HG03457 (cell line): Measurements from ENCODE around the gene SAE1.
"Not testable (repeated sequence)": the region's sequence is repeated elsewhere in the genome, so short reads cannot be mapped to it uniquely, and the experiment has no call there.

Experiments used
- ATAC-seq: cut with Tn5 transposase; IDR thresholded peaks from one replicate; pipeline ENCODE4 v1.9.1; 2021; ENCODE audit warnings: moderate number of reproducible peaks; ENCODE audit not compliant: unreplicated experiment

SAE1 gene

GRCh38 chr19:47236072-47236675 lies 105.5 kb downstream of the SAE1 start:
- ATAC-seq = no peak

- no peak for ATAC-seq
Observed at GRCh38 chr19:47239152-47239551, 108.5 kb downstream of the SAE1 start.

DNA sequence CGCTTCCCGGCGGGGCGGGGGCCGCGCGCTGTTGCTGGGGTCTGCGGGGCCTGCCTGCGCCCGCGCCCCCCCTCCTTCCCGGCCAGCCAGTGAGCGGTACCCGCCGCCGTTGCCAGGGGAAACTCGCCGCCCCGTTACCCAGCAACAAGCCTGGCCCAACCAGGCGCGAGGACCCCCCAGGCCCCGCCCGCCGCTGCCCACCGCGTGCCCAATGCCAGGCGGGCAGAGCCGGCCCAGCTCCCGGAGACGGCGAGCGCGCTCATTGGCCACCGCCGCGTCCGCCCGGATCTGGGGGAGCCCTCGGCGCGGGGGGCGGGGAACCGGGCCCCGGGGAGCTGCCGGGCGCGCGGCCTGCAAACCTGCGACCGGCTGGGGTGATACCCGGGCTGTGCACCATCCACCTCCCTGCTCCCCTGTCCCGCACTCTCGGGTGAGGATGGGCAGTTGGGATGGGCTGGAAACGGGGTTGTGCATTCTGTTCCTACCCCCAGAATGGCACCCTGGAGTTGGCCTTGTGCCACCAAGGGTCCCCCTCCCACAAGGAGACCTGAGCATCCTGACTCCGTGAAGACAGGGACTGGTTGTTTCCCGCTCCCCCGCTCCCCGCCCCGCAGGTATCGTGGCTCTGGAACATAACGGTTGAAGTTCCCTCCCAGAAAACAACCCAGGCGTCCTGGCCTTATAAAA lies 109.1 kb downstream of the SAE1 start:
- no peak for ATAC-seq

DNA sequence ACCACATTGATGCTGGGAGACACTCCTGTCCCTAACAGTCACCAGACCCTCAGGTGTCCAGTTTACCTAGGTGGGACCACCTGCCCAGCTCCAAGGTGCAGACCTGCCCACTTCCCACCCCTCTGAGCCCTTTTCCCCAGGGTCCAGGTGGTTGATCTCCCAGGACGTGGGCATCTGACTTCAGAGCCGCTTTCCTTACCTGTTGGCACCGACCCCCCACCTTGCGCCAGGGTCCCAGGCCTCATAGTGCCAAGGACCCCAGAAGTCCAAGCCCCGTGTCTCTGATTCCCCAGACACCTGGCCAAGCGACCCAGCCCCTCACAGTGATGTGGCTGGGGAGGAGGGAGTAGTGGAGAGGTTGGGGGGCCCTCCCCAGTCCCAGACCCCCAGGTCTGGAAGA lies 109.9 kb downstream of the SAE1 start:
- no peak for ATAC-seq

- ATAC-seq = no peak
Observed at GRCh38 chr19:47240996-47241918, 110.6 kb downstream of the SAE1 start.

DNA sequence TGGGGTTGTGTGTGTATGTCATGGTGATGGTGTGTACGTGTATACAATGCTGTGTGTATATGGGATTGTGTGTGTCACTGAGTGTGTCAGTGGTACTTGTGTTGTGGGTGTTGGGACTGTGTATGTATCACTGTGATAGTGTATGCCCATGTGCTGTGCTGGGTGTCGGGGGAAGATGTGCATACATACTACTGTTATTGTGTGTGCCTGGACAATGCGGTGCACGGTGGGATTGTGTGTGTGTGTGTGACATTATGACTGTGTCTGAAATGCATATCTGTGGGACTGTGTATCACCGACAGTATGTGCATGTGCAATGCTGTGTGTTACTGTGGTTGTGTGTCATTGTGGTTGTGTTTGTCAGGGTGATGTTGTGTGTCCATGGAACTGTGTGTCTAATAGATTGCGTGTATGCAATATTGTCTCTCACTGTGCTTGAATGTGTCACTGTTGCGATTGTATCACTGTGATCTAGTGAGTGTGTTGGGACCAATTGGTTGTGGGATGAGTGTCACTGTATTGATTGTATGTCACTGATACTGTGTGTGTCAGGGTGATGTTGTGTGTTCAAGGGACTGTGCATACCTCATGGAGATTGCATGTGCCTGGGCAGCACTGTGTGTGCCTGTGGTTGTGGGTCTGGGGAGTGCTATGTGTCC lies 111.4 kb downstream of the SAE1 start:
- no peak for ATAC-seq

- no peak for ATAC-seq
Observed at GRCh38 chr19:47243364-47243775, 112.7 kb downstream of the SAE1 start.

GRCh38 chr19:47243776-47244547 lies 113.3 kb downstream of the SAE1 start:
- ATAC-seq = peak; percentile 63

DNA sequence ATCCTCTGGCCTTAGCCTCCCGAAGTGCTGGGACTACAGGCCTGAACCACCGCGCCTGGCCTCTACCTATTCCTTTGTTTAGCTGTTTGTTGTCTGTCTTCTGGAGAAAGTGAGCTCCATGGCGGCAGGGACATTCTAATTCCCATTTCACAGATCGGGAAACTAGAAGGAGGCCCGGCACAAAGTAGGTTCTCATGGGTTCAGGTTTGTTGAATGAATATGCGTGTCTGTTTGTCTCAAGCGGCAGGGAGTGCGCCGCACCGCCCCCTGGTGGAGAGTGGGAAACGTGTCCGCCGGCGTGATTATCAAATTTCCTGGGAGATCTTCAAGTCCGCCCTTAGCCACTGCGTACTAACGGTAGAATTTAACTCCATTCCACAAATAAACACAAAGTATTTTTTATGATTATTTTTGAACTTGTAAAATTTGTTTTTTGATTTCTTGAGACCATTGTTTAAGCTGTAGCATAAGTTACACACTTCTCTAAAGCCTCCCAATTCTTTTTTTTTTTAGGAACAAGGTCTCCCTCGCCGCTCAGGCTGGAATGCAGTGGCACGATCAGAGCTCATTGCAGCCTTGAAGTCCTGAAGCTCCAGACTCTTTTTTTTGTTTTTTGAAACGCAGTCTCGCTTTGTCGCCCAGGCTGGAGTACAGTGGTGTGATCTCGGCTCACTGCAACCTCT lies 116.8 kb downstream of the SAE1 start:
- no peak for ATAC-seq

DNA sequence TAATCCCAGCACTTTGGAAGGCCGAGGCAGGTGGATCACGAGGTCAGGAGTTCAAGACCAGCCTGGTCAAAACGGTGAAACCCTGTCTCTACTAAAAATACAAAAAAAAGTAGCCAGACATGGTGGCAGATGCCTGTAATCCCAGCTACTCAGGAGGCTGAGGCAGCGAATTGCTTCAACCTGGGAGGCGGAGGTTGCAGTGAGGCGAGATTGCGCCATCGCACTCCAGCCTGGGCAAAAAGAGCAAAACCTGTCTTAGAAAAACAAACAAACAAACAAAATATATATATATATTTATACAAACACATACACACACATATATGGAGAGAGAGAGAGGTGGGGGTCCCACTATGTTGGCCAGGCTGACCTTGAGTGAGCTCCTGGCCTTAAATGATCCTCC lies 122.4 kb downstream of the SAE1 start:
- ATAC-seq = not testable (repeated sequence)

DNA sequence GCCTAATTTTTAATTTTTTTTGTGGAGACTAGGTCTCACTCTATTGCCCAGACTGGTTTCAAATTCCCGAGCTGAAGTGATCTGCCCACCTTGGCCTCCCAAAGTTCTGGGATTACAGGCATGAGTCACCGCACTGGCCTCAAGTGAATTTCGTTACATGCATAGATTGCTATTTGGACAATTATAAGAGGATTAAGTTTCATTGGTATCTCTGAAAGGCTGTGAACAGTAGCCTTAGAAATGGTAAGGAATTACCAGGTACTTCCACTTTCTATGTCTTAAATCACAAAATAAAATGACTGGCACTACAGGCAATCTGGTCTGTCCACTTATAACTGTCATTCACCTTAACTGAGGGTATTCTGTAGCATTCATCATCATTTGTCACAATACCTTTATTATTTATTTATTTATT lies 122.8 kb downstream of the SAE1 start:
- ATAC-seq = no peak

GRCh38 chr19:47253970-47254369 lies 123.3 kb downstream of the SAE1 start:
- no peak for ATAC-seq

GRCh38 chr19:47255879-47256692 lies 125.5 kb downstream of the SAE1 start, which contains the start of gene CCDC9:
TSS of gene CCDC9 (plus strand) at chr19:47256525. CDS start at chr19:47258401, 1,876 bp downstream.
- ATAC-seq = peak; percentile 28

DNA sequence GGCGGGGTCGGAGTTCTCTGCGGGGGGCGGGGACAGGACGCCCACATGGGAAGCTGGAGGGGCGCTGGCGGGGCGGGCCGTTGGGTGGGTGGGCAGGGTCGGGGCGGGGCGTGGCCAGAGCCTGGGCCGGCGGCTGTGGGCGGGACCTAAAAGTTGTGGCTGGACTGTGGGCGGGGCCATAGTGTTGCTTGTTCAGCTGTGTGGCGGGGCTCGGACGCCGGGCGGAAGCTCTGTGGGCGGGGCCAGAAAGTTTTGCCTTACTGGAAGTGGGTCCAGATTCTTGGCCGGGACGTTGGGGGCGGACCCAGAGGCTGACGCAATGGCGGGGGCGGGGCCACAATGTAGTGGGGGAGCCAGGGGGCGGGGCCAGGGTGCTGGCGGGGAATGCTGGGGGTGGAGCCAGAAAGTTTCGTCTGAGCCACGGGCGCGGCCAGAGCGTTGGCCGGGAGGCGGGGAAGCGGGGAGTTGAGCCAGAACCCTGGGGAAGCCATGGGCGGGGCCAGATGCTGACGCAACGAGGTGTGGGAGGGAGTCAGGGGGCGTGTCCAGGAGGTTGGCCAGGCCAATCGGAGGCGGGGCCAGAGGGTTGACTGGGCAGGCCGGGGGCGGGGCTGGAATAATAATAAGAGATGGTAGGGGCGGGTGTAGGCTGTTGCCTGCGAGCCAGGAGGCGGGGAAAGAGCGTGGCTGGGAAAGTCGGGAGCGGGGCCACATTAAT lies 126.2 kb downstream of the SAE1 start:
- ATAC-seq = peak; percentile 47

DNA sequence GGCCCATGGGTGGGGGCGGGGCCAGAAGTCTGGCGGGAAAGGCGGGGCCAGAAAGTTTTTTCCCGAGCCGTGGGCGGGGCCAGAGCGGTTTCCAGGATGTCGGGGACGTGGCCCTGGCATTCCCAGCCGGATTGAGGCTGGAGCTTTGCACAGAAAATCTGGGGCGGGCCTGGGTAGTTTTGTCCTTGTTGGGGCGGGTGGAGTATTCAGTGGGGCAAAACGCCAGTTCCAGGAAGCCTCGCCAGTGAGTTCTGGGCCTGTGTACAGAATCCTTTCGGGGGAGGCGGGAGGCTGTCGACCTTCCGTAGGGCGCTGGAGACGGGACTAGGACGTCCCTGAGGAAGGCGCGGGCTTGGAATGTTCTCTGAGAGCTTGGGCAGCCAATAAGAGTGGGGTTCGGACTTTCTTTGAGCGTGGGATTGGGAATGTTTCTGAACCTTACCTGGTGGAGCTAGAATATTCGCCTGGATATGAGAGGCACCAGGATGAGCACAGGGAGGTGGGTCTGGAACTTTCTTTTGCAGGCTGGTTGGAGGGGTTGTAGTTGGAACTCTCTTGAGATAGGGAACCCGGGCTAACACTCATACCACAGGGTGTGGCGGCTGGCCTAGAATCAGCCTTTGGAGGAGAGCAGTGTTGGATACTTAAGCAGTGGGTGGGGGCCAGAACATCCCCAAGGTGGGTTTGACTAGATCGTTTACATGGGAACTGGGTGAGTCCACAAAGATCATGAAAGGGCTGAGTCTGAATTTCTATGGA lies 127.0 kb downstream of the SAE1 start:
- no peak for ATAC-seq

DNA sequence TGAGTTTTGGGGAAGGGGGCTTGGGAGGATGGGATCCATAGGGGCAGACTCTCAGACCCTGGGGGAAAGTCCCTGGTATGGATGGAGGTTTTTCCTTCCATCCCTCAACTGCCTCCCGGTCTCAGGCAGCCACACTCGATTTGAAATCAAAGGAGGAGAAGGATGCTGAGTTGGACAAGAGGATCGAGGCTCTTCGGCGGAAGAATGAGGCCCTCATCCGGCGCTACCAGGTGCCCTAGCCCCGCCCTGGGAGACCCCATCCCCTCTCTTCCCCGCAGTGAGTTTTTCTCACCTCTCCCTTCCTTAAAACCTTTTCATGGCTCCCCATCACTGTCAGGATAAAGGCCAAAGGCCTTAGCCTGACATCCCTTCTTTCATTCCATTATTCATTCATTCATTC lies 127.8 kb downstream of the SAE1 start:
- ATAC-seq = no peak

- no peak for ATAC-seq
Observed at GRCh38 chr19:47258895-47259555, 128.4 kb downstream of the SAE1 start.
